Endodermal cell (in vitro differentiated cells): ENCODE measurements around the gene SOX13. TPM values are rescaled to one million over a fixed set of nuclear protein-coding genes. Genes with fewer than 3 reads are reported as not detected.
A peak's percentile ranks its signal among the peaks of the same experiment; 100 is the strongest.

Source experiments
- DNase-seq: peaks from one replicate; pipeline ENCODE4 v3.0.0-alpha.2; 2017
- H3K27ac ChIP-seq: 2 replicates; pipeline ENCODE4 v1.5.1; 2013; ENCODE audit warnings: mild to moderate bottlenecking, low read depth, low read length, moderate library complexity
- H3K27me3 ChIP-seq: 2 replicates; pipeline ENCODE4 v1.6.1; 2013; ENCODE audit warnings: mild to moderate bottlenecking, low read length, moderate library complexity; ENCODE audit not compliant: insufficient read depth, control insufficient read depth, poor library complexity, severe bottlenecking
- H3K36me3 ChIP-seq: 2 replicates; pipeline ENCODE4 v1.7.0; 2013; ENCODE audit warnings: mild to moderate bottlenecking, low read length, moderate library complexity; ENCODE audit not compliant: control insufficient read depth, insufficient read depth
- H3K4me1 ChIP-seq: one replicate; pipeline ENCODE4 v1.7.0; 2013; ENCODE audit warnings: low read length; ENCODE audit not compliant: control insufficient read depth, insufficient read depth
- H3K4me3 ChIP-seq: 2 replicates; pipeline ENCODE4 v1.5.1; 2013; ENCODE audit warnings: mild to moderate bottlenecking, low read length, moderate library complexity
- H3K9ac ChIP-seq: 2 replicates; pipeline ENCODE4 v1.6.1; 2013; ENCODE audit warnings: mild to moderate bottlenecking, low read length, moderate library complexity; ENCODE audit not compliant: poor library complexity, severe bottlenecking; ENCODE audit errors: extremely low read depth
- H3K9me3 ChIP-seq: 2 replicates; pipeline ENCODE4 v1.6.1; 2013; ENCODE audit warnings: mild to moderate bottlenecking, low read length, moderate library complexity; ENCODE audit not compliant: control insufficient read depth
- H3K27ac Mint-ChIP-seq: 2 replicates; pipeline ENCODE4 v1.8.0; 2020; ENCODE audit warnings: mixed read lengths
- H3K27me3 Mint-ChIP-seq: 2 replicates; pipeline ENCODE4 v1.8.0; 2021; ENCODE audit warnings: mild to moderate bottlenecking, mixed read lengths; ENCODE audit not compliant: insufficient read depth
- H3K36me3 Mint-ChIP-seq: 2 replicates; pipeline ENCODE4 v1.8.0; 2020; ENCODE audit warnings: low read depth, mixed read lengths
- H3K4me1 Mint-ChIP-seq: 2 replicates; pipeline ENCODE4 v1.8.0; 2020; ENCODE audit warnings: mixed read lengths
- H3K4me3 Mint-ChIP-seq: 2 replicates; pipeline ENCODE4 v1.8.0; 2020; ENCODE audit warnings: mild to moderate bottlenecking, moderate library complexity, mixed read lengths
- H3K9me3 Mint-ChIP-seq: 2 replicates; pipeline ENCODE4 v1.8.0; 2020; ENCODE audit warnings: mild to moderate bottlenecking, mixed read lengths
- WGBS, 2 experiments: methylation state at CpG; one replicate each; pipeline versions ENCODE4 v1.1.5 to v1.1.7; 2013; ENCODE audit warnings: missing lambda C conversion rate in 2 of 2, mixed read lengths in 1 of 2; ENCODE audit not compliant: insufficient coverage in 1 of 2, insufficient read length in 1 of 2; 5-methylcytosine and 5-hydroxymethylcytosine counted together
- total RNA-seq, 2 donors: library from RNA; stranded (reverse); fragmentation: NEBNext Ultra II Directional in 1 of 2; extraction: Animal tissue kit (Norgen Biotek cat#: 25700) in 1 of 2; gene quantifications; 2 replicates in 1 of 2; 3 replicates in 1 of 2; pipeline ENCODE4 v1.2.1, GENCODE V29; 2021
- TF ChIP-seq, protein P1 (sequence below): fragments of 200-600 bp; sonication (generic); conservative IDR thresholded peaks from 2 replicates; pipeline ENCODE4 v1.5.0; 2021; ENCODE audit warnings: antibody characterized with exemption, mild to moderate bottlenecking

SOX13 gene
- total RNA-seq, 2 donors from 2014 or later, result 75.3 to 85.3 TPM

DNA sequence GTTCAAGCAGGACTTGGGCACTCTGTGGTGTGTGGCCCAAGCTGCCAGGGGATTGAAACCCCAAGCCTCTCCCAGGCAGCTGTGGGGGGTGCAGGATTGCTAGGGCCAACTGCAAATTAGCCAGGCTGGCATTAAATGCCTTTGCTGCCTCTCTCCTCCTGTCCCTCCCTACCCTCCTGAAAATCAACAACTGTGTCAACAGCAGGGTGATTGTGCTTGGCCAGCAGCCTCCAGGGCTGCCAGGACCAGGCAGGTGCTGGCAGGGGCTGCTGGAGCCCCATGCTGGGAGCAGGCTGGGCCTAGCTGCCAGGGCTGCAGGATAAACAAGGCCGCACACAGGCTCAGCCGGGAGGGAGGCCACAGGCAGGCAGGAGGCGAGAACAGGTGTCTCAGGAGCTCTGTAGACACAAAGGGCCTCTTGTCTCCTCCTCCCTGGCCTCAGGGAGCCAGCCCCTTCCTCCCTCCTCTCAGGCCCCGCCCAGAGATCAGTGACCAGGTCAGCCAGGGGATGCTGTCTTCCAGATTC, 11.4 kb downstream of the SOX13 start:
- TF ChIP-seq, protein P1, sequence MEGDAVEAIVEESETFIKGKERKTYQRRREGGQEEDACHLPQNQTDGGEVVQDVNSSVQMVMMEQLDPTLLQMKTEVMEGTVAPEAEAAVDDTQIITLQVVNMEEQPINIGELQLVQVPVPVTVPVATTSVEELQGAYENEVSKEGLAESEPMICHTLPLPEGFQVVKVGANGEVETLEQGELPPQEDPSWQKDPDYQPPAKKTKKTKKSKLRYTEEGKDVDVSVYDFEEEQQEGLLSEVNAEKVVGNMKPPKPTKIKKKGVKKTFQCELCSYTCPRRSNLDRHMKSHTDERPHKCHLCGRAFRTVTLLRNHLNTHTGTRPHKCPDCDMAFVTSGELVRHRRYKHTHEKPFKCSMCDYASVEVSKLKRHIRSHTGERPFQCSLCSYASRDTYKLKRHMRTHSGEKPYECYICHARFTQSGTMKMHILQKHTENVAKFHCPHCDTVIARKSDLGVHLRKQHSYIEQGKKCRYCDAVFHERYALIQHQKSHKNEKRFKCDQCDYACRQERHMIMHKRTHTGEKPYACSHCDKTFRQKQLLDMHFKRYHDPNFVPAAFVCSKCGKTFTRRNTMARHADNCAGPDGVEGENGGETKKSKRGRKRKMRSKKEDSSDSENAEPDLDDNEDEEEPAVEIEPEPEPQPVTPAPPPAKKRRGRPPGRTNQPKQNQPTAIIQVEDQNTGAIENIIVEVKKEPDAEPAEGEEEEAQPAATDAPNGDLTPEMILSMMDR, result no peak
- peaks cover 29% of the 10 kb centered on the region for H3K4me1 ChIP-seq
- Mint-ChIP-seq H3K4me3 (no peak overlapping the region), H3K36me3 (peaks cover 2% of the 10 kb centered on the region), H3K27me3 (no peaks in the 10 kb centered on the region), H3K9me3 (no peaks in the 10 kb centered on the region), H3K4me1 (peaks cover 62% of the 10 kb centered on the region), H3K27ac (peak overlapping the region; percentile 89)
- no peak overlapping the region for H3K9ac ChIP-seq
- DNase-seq, result peak; percentile 96
- H3K27me3 ChIP-seq, result no peaks in the 10 kb centered on the region
- no peaks in the 10 kb centered on the region for H3K9me3 ChIP-seq
- WGBS, 2 experiments, result 22% methylated on average over 4 of the region's 4 CpGs; no CpG with 5 or more reads in 1 of the 2 experiments
- H3K4me3 ChIP-seq, result no peak overlapping the region
- peak overlapping the region; percentile 69 for H3K27ac ChIP-seq
- no peaks in the 10 kb centered on the region for H3K36me3 ChIP-seq

DNA sequence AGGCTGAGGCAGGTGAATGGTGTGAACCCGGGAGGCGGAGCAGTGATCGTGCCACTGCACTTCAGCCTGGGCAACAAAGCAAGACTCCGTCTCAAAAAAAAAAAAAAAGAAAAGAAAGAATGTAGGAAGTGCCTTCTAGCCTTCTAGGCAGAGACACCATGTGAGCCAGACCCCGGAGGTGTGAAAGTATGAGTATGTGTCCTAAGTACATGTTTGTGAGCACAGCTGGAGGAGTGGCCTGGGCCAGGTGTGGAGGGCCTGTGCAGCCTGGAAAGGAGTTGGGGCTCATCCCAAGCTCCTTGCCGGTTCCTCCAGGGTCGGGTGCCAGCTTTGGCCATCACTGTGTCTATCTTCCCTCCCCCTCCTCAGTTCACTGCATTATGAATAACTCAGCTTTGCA, 13.0 kb downstream of the SOX13 start:
- Histone ChIP-seq H3K27ac (no peak overlapping the region), H3K4me1 (peaks cover 18% of the 10 kb centered on the region), H3K9me3 (no peaks in the 10 kb centered on the region), H3K27me3 (no peaks in the 10 kb centered on the region), H3K9ac (no peak overlapping the region), H3K36me3 (no peaks in the 10 kb centered on the region), H3K4me3 (no peak overlapping the region)
- Mint-ChIP-seq H3K4me1 (peaks cover 58% of the 10 kb centered on the region), H3K27me3 (no peaks in the 10 kb centered on the region), H3K27ac (no peak overlapping the region), H3K36me3 (peaks cover 2% of the 10 kb centered on the region), H3K4me3 (no peak overlapping the region), H3K9me3 (no peaks in the 10 kb centered on the region)
- 89 to 96% methylated on average over 6 to 7 of the region's 7 CpGs for WGBS, 2 experiments
- DNase-seq, result no peak
- TF ChIP-seq, protein P1, result no peak

DNA sequence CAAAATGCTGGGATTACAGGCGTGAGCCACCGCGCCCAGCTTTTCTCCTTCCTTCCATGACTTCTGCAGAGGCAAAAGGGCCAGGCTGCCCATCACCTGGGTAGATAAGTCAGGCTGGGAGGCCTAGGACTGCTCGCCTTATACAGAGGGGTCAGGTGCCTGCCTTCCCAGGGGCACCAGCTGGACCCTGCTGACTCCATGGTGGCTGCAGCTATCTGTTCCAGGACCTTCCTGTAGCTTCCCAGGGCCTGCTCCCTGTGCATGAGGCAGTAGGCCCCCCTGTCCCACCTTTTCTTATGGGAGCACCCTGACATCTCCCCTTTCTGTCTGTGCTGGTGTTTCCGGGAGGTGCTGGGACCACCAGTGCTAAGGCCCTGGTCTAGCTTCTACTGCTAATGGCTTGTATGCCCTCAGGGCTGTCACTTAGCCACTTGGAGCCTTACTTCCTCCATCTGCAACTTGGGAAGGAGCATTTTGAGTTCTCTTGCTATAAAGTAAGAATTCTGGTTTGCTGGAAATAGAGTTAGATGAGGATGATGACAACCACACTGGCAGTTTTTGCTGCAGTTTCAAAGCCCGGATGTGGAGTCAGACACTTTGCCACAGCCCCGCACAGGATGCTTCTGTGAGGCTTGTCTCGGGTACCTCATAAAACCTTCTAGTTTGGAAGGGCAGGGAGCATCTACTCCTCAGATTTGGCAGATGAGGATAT, 14.4 kb downstream of the SOX13 start:
- Mint-ChIP-seq H3K9me3 (no peaks in the 10 kb centered on the region), H3K27me3 (no peaks in the 10 kb centered on the region), H3K27ac (no peak overlapping the region), H3K36me3 (peaks cover 2% of the 10 kb centered on the region), H3K4me3 (no peak overlapping the region), H3K4me1 (peaks cover 63% of the 10 kb centered on the region)
- TF ChIP-seq, protein P1, result no peak
- no peaks in the 10 kb centered on the region for H3K9me3 ChIP-seq
- no peaks in the 10 kb centered on the region for H3K27me3 ChIP-seq
- 93 to 96% methylated on average over 5 to 8 of the region's 8 CpGs for WGBS, 2 experiments
- no peak overlapping the region for H3K27ac ChIP-seq
- H3K4me3 ChIP-seq, result no peak overlapping the region
- peaks cover 18% of the 10 kb centered on the region for H3K4me1 ChIP-seq
- no peaks in the 10 kb centered on the region for H3K36me3 ChIP-seq
- no peak overlapping the region for H3K9ac ChIP-seq
- no peak for DNase-seq
